ENCODE measurements around the gene P3H1. TPM values are rescaled to one million over a fixed set of nuclear protein-coding genes. Genes with fewer than 3 reads are reported as not detected.
"Not testable (repeated sequence)": the region's sequence is repeated elsewhere in the genome, so short reads cannot be mapped to it uniquely, and the experiment has no call there.

The P3H1 gene
- polyA plus RNA-seq, 3 donors: 16.8 to 56.9 (median 16.9) TPM

DNA sequence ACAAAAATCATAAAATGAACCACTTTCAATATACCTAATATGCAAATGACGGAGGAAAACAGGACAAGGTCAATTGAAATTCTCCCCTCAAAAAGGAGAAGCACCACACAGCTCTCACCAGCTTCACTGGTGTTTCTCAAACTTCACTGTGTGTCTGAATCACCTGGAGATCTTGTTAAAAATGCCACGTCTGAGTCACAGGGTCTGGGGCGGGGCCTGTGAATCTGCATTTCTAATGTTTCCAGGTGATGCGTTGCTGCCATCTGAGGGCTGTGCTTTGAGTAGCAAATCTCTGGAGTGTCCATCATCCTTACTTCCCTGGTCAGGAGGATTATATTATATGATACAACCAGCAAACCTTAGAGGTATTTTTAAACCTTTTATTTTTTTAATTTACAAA, 35.8 kb downstream of the P3H1 start:
- no peaks in the 10 kb centered on the region for H3K79me2 ChIP-seq (ENCODE audit: insufficient read depth, low read length)
- peak in 1 of 3 donors; percentile 20 for DNase-seq
- 70% methylated on average over 2 of the region's 4 CpGs for WGBS (ENCODE audit: insufficient coverage)
- H3K9ac ChIP-seq (ENCODE audit: insufficient read depth, low read length, poor library complexity, severe bottlenecking): no peak overlapping the region
- peaks cover 0 to 1% (median 0%) of the 10 kb centered on the region in 3 donors for H3K27me3 Mint-ChIP-seq (ENCODE audit: low read depth in 3 of 3)
- H3K4me1 ChIP-seq (ENCODE audit: control insufficient read depth in 1 of 2, insufficient read depth in 2 of 2, low read length in 2 of 2): peaks cover under 1 to 2% of the 10 kb centered on the region in 2 donors
- H3K27ac Mint-ChIP-seq: no peak overlapping the region
- H3K36me3 ChIP-seq (replicated peaks in 1 of 2; ENCODE audit: control insufficient read depth in 1 of 2, insufficient read depth in 2 of 2, low read length in 2 of 2): no peaks in the 10 kb centered on the region
- no peaks in the 10 kb centered on the region for H4K20me1 ChIP-seq (ENCODE audit: insufficient read depth, low read length)
- TF ChIP-seq, protein P1, sequence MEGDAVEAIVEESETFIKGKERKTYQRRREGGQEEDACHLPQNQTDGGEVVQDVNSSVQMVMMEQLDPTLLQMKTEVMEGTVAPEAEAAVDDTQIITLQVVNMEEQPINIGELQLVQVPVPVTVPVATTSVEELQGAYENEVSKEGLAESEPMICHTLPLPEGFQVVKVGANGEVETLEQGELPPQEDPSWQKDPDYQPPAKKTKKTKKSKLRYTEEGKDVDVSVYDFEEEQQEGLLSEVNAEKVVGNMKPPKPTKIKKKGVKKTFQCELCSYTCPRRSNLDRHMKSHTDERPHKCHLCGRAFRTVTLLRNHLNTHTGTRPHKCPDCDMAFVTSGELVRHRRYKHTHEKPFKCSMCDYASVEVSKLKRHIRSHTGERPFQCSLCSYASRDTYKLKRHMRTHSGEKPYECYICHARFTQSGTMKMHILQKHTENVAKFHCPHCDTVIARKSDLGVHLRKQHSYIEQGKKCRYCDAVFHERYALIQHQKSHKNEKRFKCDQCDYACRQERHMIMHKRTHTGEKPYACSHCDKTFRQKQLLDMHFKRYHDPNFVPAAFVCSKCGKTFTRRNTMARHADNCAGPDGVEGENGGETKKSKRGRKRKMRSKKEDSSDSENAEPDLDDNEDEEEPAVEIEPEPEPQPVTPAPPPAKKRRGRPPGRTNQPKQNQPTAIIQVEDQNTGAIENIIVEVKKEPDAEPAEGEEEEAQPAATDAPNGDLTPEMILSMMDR (IDR thresholded peaks at IDR 0.05): no peak
- no peak overlapping the region for H3K4me3 ChIP-seq (replicated peaks in 1 of 3; ENCODE audit: low read depth in 2 of 3, low read length in 3 of 3)
- peaks cover under 1% of the 10 kb centered on the region for H3K4me1 Mint-ChIP-seq
- H3K36me3 Mint-ChIP-seq: no peaks in the 10 kb centered on the region
- no peak overlapping the region for H3K27ac ChIP-seq (ENCODE audit: low read depth in 1 of 2, low read length in 2 of 2)
- H3K27me3 ChIP-seq (ENCODE audit: control insufficient read depth in 2 of 2, insufficient read depth in 2 of 2, low read length in 2 of 2): no peaks in the 10 kb centered on the region
- H3K9me3 ChIP-seq (replicated peaks in 1 of 2; ENCODE audit: control insufficient read depth in 1 of 2, insufficient read depth in 1 of 2, low read length in 2 of 2): no peaks in the 10 kb centered on the region
- no peaks in the 10 kb centered on the region for H3K9me3 Mint-ChIP-seq
- H3K4me2 ChIP-seq (replicated peaks; ENCODE audit: extremely low read depth, low read length, poor library complexity, severe bottlenecking): no peak overlapping the region
- H2AFZ ChIP-seq (ENCODE audit: insufficient read depth, low read depth, low read length, poor library complexity, severe bottlenecking): no peak overlapping the region
- no peak overlapping the region for H3K4me3 Mint-ChIP-seq
- intact Hi-C loops (cut with micrococcal nuclease): no loop called here

DNA sequence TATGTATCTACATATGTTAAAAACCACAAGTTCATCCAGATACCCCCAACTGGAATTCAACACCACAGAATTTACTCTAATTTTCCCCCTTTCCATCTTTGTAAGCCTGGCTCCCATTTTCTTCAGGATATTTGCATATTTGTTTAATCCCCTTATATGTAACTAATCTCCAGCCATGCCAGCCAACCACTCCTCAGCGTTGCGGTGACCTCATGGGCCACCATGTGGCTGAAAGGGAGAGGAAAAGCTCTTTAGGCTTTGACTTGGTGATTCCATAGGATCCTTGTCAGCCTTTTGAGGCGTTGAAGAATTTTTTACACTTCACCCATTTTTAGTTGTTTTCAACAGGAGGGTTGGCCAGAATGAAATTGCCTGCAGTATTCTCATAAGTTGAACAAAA, 36.8 kb downstream of the P3H1 start:
- no peak overlapping the region for H2AFZ ChIP-seq (ENCODE audit: insufficient read depth, low read depth, low read length, poor library complexity, severe bottlenecking)
- no peaks in the 10 kb centered on the region for H4K20me1 ChIP-seq (ENCODE audit: insufficient read depth, low read length)
- no peak overlapping the region for H3K27ac ChIP-seq (ENCODE audit: low read depth in 1 of 2, low read length in 2 of 2)
- H3K36me3 Mint-ChIP-seq: no peaks in the 10 kb centered on the region
- TF ChIP-seq, protein P1 (IDR thresholded peaks at IDR 0.05): no peak
- H3K9me3 Mint-ChIP-seq: no peaks in the 10 kb centered on the region
- H3K79me2 ChIP-seq (ENCODE audit: insufficient read depth, low read length): no peaks in the 10 kb centered on the region
- H3K4me2 ChIP-seq (replicated peaks; ENCODE audit: extremely low read depth, low read length, poor library complexity, severe bottlenecking): no peak overlapping the region
- H3K27me3 Mint-ChIP-seq (ENCODE audit: low read depth in 3 of 3): peaks cover 0 to 1% (median 0%) of the 10 kb centered on the region in 3 donors
- no peak overlapping the region for H3K4me3 ChIP-seq (replicated peaks in 1 of 3; ENCODE audit: low read depth in 2 of 3, low read length in 3 of 3)
- no peaks in the 10 kb centered on the region for H3K4me1 ChIP-seq (ENCODE audit: control insufficient read depth in 1 of 2, insufficient read depth in 2 of 2, low read length in 2 of 2)
- H3K36me3 ChIP-seq (replicated peaks in 1 of 2; ENCODE audit: control insufficient read depth in 1 of 2, insufficient read depth in 2 of 2, low read length in 2 of 2): no peaks in the 10 kb centered on the region
- peak overlapping the region in 1 of 7 donors; percentile 23 for H3K27ac Mint-ChIP-seq
- intact Hi-C loops (cut with micrococcal nuclease): no loop called here
- no CpG with 5 or more reads among the region's 3 CpGs for WGBS (ENCODE audit: insufficient coverage)
- H3K4me1 Mint-ChIP-seq: no peaks in the 10 kb centered on the region
- H3K4me3 Mint-ChIP-seq: no peak overlapping the region
- no peaks in the 10 kb centered on the region for H3K9me3 ChIP-seq (replicated peaks in 1 of 2; ENCODE audit: control insufficient read depth in 1 of 2, insufficient read depth in 1 of 2, low read length in 2 of 2)
- no peak for DNase-seq
- H3K27me3 ChIP-seq (ENCODE audit: control insufficient read depth in 2 of 2, insufficient read depth in 2 of 2, low read length in 2 of 2): no peaks in the 10 kb centered on the region
- no peak overlapping the region for H3K9ac ChIP-seq (ENCODE audit: insufficient read depth, low read length, poor library complexity, severe bottlenecking)

DNA sequence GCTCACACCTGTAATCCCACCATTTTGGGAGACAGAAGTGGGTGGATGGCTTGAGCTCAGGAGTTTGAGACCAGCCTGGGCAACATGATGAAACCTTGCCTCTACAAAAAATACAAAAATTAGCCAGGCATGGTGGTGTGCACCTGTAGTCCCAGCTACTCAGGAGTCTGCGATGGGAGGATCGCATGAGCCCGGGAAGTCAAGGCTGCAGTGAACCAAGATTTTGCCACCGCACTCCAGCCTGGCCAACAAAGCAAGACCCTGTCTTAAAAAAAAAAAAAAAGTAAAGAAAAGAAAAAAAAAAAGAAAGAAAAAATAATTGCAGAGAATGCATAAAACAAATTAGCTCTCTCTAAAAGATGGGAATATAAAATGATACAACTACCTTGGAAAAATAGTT, 41.0 kb downstream of the P3H1 start:
- H3K4me1 ChIP-seq (ENCODE audit: control insufficient read depth in 1 of 2, insufficient read depth in 2 of 2, low read length in 2 of 2); H3K9ac ChIP-seq (ENCODE audit: insufficient read depth, low read length, poor library complexity, severe bottlenecking); H3K27me3 ChIP-seq (ENCODE audit: control insufficient read depth in 2 of 2, insufficient read depth in 2 of 2, low read length in 2 of 2); H3K9me3 Mint-ChIP-seq; H4K20me1 ChIP-seq (ENCODE audit: insufficient read depth, low read length); H3K27ac Mint-ChIP-seq; H3K27ac ChIP-seq (ENCODE audit: low read depth in 1 of 2, low read length in 2 of 2); H3K36me3 ChIP-seq (replicated peaks in 1 of 2; ENCODE audit: control insufficient read depth in 1 of 2, insufficient read depth in 2 of 2, low read length in 2 of 2); intact Hi-C loops (cut with micrococcal nuclease); H3K4me1 Mint-ChIP-seq; H3K27me3 Mint-ChIP-seq (ENCODE audit: low read depth in 3 of 3); H3K4me3 ChIP-seq (replicated peaks in 1 of 3; ENCODE audit: low read depth in 2 of 3, low read length in 3 of 3); H3K4me2 ChIP-seq (replicated peaks; ENCODE audit: extremely low read depth, low read length, poor library complexity, severe bottlenecking); DNase-seq; H3K79me2 ChIP-seq (ENCODE audit: insufficient read depth, low read length); H3K36me3 Mint-ChIP-seq; H3K4me3 Mint-ChIP-seq; H3K9me3 ChIP-seq (replicated peaks in 1 of 2; ENCODE audit: control insufficient read depth in 1 of 2, insufficient read depth in 1 of 2, low read length in 2 of 2); H2AFZ ChIP-seq (ENCODE audit: insufficient read depth, low read depth, low read length, poor library complexity, severe bottlenecking): not testable (repeated sequence)
- WGBS (ENCODE audit: insufficient coverage): no CpG with 5 or more reads among the region's 4 CpGs

Measured in CD14-positive monocyte (primary cell).